ENCODE results near the gene IFIT2. TPM values are rescaled to one million over a fixed set of nuclear protein-coding genes. Genes with fewer than 3 reads are reported as not detected.

Gene IFIT2
- total and polyA plus RNA-seq, 2 experiments from 2014 or later, result 7.0 to 9.5 TPM

DNA sequence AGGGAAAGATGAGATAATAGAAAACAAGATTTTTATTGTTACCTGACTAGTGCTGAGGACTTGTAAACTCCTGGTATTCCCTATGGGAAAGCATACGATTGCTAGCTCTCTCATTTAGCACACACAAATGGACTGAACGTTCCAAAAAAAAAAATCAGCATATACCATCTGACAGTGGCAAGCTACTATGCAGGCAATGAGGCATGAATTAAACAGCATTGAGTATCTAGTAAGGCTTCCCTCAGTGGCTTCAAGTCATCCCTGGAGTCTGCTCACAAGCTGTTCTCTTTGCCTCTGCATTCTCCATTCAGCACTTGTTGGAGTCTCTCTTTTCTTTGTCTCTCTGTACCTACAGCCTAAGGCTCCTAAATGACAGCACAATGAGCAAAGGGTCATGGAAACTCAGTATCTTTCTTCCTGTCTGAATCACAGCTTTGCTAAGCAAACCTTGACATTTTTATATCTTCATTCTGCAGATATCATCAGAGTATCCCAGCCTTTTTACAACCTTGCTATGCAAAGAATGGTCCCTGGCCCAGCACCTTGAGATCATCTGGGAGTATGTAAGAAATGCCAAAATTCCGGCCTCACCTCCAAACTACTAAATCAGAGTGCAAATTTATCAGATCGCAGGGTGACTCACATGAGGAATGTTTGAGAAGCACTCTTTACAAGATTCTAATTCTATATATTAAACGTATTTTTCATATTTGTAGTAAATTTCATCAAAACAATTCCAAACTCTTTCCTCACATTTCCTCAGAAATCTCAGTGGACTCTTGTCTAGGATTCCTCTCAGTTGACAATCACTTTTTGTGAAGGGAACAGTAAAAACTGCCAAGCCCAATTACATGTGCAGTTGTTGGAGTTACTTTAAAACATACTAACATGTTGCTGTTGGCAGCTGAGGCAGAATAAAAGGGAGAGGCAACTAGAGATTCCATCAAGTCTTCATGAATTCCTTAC is 39.5 kb upstream of the IFIT2 start:
- Histone ChIP-seq H3K36me3 (ENCODE audit: low read depth) (no peaks in the 10 kb centered on the region), H3F3A (ENCODE audit: insufficient read depth) (peaks cover 34% of the 10 kb centered on the region), H3K27me3 (replicated peaks; ENCODE audit: insufficient read depth) (no peaks in the 10 kb centered on the region), H2AFZ (no peak overlapping the region), H3K9me3 (ENCODE audit: low read depth) (no peaks in the 10 kb centered on the region), H3K9ac (no peak overlapping the region), H3K4me2 (ENCODE audit: unreplicated experiment) (peak overlapping the region; percentile 33), H3K9me2 (ENCODE audit: insufficient read depth) (no peaks in the 10 kb centered on the region), H3K27ac (peak overlapping the region; percentile 75), H3K79me2 (ENCODE audit: insufficient read depth) (no peaks in the 10 kb centered on the region), H3K4me1 (ENCODE audit: insufficient read depth) (peaks cover 37% of the 10 kb centered on the region), H3K4me3 (no peak overlapping the region), H4K20me1 (ENCODE audit: insufficient read depth) (no peaks in the 10 kb centered on the region)
- in situ Hi-C loops (cut with MboI), result no loop called here
- WGBS, 2 experiments (ENCODE audit: low coverage in 1 of 2, low lambda C conversion rate in 2 of 2, missing lambda C conversion rate in 2 of 2), result 6 to 10% methylated on average over 5 of the region's 5 CpGs
- no peak for TF ChIP-seq EZH2 (IDR thresholded peaks at IDR 0.05; ENCODE audit: insufficient read depth, poor library complexity, severe bottlenecking)
- TF ChIP-seq EZH2phosphoT487 (IDR thresholded peaks at IDR 0.05; ENCODE audit: insufficient read depth, low read depth), result no peak
- peak; percentile 64 for DNase-seq

DNA sequence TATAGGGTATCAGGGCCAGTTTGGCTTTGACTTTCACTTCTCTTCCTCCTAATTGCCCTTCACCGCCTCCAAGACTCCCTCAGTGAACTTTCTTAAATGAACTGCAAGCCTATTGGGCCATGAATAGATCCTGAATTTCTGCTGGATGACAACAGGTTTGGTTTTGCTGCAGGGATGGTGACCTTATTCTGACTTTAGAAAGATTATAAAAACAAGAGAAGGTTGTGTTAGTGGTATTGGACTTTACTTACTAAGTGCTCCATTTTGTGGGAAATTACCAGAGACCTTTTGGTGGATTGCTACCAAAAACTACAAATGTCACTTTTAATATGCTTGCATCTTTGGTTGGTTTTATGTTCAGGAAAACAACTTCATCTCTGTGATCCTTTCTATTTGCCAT is 38.8 kb upstream of the IFIT2 start:
- no peak for DNase-seq
- H2AFZ ChIP-seq, result no peak overlapping the region
- H3K36me3 ChIP-seq (ENCODE audit: low read depth), result no peaks in the 10 kb centered on the region
- H3K9me3 ChIP-seq (ENCODE audit: low read depth), result no peaks in the 10 kb centered on the region
- peaks cover 34% of the 10 kb centered on the region for H3F3A ChIP-seq (ENCODE audit: insufficient read depth)
- 92 to 93% methylated on average over 1 of the region's 1 CpG for WGBS, 2 experiments (ENCODE audit: low coverage in 1 of 2, low lambda C conversion rate in 2 of 2, missing lambda C conversion rate in 2 of 2)
- no peak overlapping the region for H3K4me3 ChIP-seq
- no peaks in the 10 kb centered on the region for H3K79me2 ChIP-seq (ENCODE audit: insufficient read depth)
- no peaks in the 10 kb centered on the region for H4K20me1 ChIP-seq (ENCODE audit: insufficient read depth)
- H3K4me1 ChIP-seq (ENCODE audit: insufficient read depth), result peaks cover 37% of the 10 kb centered on the region
- H3K27ac ChIP-seq, result peak overlapping the region; percentile 75
- H3K4me2 ChIP-seq (ENCODE audit: unreplicated experiment), result peak overlapping the region; percentile 7
- in situ Hi-C loops (cut with MboI), result no loop called here
- H3K9me2 ChIP-seq (ENCODE audit: insufficient read depth), result no peaks in the 10 kb centered on the region
- no peak overlapping the region for H3K9ac ChIP-seq
- H3K27me3 ChIP-seq (replicated peaks; ENCODE audit: insufficient read depth), result no peaks in the 10 kb centered on the region
- TF ChIP-seq EZH2 (IDR thresholded peaks at IDR 0.05; ENCODE audit: insufficient read depth, poor library complexity, severe bottlenecking), result no peak
- no peak for TF ChIP-seq EZH2phosphoT487 (IDR thresholded peaks at IDR 0.05; ENCODE audit: insufficient read depth, low read depth)

DNA sequence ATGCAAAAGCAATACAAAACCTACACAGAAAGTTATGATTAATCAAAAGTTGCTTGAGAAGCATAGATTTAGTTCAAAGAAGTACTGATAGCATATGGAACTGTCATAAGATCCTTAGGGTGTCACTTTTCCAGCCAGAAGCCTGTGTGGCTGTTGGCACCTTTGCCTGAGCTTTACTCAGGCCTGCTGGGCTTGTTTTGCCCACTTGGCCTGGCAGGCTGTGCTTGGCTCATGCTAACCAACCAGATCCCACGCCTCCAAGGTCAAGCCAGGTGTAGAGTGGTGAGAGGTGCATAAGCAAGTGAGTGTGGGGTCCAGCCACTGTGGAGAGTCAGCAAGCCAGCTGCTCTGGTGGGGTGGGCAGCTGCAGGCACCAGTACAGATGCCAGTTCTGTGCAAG is 38.3 kb upstream of the IFIT2 start:
- no peaks in the 10 kb centered on the region for H3K9me3 ChIP-seq (ENCODE audit: low read depth)
- no peak overlapping the region for H3K9ac ChIP-seq
- TF ChIP-seq EZH2 (IDR thresholded peaks at IDR 0.05; ENCODE audit: insufficient read depth, poor library complexity, severe bottlenecking) (no peak), EZH2phosphoT487 (IDR thresholded peaks at IDR 0.05; ENCODE audit: insufficient read depth, low read depth) (no peak)
- no peak for DNase-seq
- H3K9me2 ChIP-seq (ENCODE audit: insufficient read depth), result no peaks in the 10 kb centered on the region
- peak overlapping the region; percentile 7 for H3K4me2 ChIP-seq (ENCODE audit: unreplicated experiment)
- peaks cover 34% of the 10 kb centered on the region for H3F3A ChIP-seq (ENCODE audit: insufficient read depth)
- H3K4me3 ChIP-seq, result no peak overlapping the region
- no peaks in the 10 kb centered on the region for H3K79me2 ChIP-seq (ENCODE audit: insufficient read depth)
- no peaks in the 10 kb centered on the region for H3K27me3 ChIP-seq (replicated peaks; ENCODE audit: insufficient read depth)
- H3K36me3 ChIP-seq (ENCODE audit: low read depth), result no peaks in the 10 kb centered on the region
- no peak overlapping the region for H2AFZ ChIP-seq
- peaks cover 37% of the 10 kb centered on the region for H3K4me1 ChIP-seq (ENCODE audit: insufficient read depth)
- H4K20me1 ChIP-seq (ENCODE audit: insufficient read depth), result no peaks in the 10 kb centered on the region
- in situ Hi-C loops (cut with MboI), result no loop called here
- peak overlapping the region; percentile 75 for H3K27ac ChIP-seq
- 67 to 90% methylated on average over 1 of the region's 1 CpG for WGBS, 2 experiments (ENCODE audit: low coverage in 1 of 2, low lambda C conversion rate in 2 of 2, missing lambda C conversion rate in 2 of 2)

DNA sequence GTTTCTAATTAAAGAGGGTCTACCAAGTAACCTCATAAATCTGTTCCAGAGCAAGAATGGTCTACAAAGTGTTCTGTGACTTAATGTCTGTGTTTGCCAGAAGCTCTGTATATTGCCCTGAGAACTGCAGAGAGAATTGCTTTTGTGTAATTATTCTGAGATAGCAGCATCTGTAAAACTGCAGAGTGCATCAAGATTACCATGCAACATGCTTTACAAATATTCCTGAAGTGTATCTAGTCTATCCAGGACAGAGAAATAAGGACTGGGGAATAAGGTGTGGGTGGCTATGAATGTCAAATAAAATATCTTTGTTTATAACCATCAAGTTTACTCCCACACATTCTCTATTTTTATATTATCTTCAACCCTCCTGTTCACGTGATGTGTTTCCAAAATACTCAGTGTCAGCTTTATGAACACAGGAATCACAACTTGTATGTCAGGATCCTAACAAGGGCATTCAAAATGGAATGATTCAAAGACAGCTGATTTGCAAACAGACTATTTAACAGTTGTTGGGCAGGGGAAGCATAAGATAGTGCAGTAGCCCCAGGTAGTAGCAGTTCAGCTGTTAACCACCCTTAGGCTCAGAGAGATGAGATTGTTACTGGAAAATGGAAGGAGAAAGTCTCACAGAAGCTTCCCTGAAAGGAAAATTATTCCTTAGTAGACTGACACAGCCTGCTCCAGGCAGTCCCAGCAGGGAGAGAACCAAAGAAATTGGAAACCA is 35.0 kb upstream of the IFIT2 start:
- DNase-seq, result no peak
- WGBS, 2 experiments (ENCODE audit: low coverage in 1 of 2, low lambda C conversion rate in 2 of 2, missing lambda C conversion rate in 2 of 2), result 50 to 52% methylated on average over 1 of the region's 1 CpG
- H2AFZ ChIP-seq, result no peak overlapping the region

More for the DNA sequence above, 35.0 kb upstream of the IFIT2 start:
- Histone ChIP-seq H3K4me1 (ENCODE audit: insufficient read depth) (peaks cover 32% of the 10 kb centered on the region), H3K4me2 (ENCODE audit: unreplicated experiment) (no peak overlapping the region), H3K27ac (no peak overlapping the region), H3K36me3 (ENCODE audit: low read depth) (no peaks in the 10 kb centered on the region), H3K4me3 (no peak overlapping the region), H3K9me3 (ENCODE audit: low read depth) (no peaks in the 10 kb centered on the region), H3K9me2 (ENCODE audit: insufficient read depth) (no peaks in the 10 kb centered on the region), H3F3A (ENCODE audit: insufficient read depth) (peaks cover 19% of the 10 kb centered on the region), H3K79me2 (ENCODE audit: insufficient read depth) (no peaks in the 10 kb centered on the region), H3K27me3 (replicated peaks; ENCODE audit: insufficient read depth) (no peaks in the 10 kb centered on the region), H3K9ac (no peak overlapping the region), H4K20me1 (ENCODE audit: insufficient read depth) (no peaks in the 10 kb centered on the region)
- in situ Hi-C loops (cut with MboI), result no loop called here
- TF ChIP-seq EZH2 (IDR thresholded peaks at IDR 0.05; ENCODE audit: insufficient read depth, poor library complexity, severe bottlenecking) (no peak), EZH2phosphoT487 (IDR thresholded peaks at IDR 0.05; ENCODE audit: insufficient read depth, low read depth) (no peak)
